GM12874 (cell line): ENCODE measurements around the gene KAT2A.

Experiments used
- CTCF ChIP-seq: IDR thresholded peaks from 2 replicates; pipeline ENCODE4 v1.5.1; 2011; ENCODE audit warnings: low read depth, mild to moderate bottlenecking, control low read depth, low read length, moderate library complexity; ENCODE audit not compliant: insufficient read depth

Gene KAT2A

GRCh38 chr17:42160531-42160910, 39.4 kb upstream of the KAT2A start:
- no peak for TF ChIP-seq CTCF

- TF ChIP-seq CTCF = no peak
These were observed 38.8 kb upstream of the KAT2A start for GRCh38 chr17:42159796-42160530.

- TF ChIP-seq CTCF = no peak
These were observed 34.5 kb upstream of the KAT2A start for GRCh38 chr17:42155614-42156045.

GRCh38 chr17:42153919-42154742, 33.0 kb upstream of the KAT2A start:
- no peak for TF ChIP-seq CTCF

GRCh38 chr17:42146911-42147607, 25.9 kb upstream of the KAT2A start:
- no peak for TF ChIP-seq CTCF

- no peak for TF ChIP-seq CTCF
These were observed 21.3 kb upstream of the KAT2A start for GRCh38 chr17:42142371-42142896.

- no peak for TF ChIP-seq CTCF
These were observed 20.2 kb upstream of the KAT2A start for GRCh38 chr17:42141382-42141781.
